ENCODE data around the gene IFIT5.
A peak's percentile ranks its signal among the peaks of the same experiment; 100 is the strongest.
"Not testable (repeated sequence)": the region's sequence is repeated elsewhere in the genome, so short reads cannot be mapped to it uniquely, and the experiment has no call there.

IFIT5 gene

GRCh38 chr10:89426230-89426868, 12.0 kb downstream of the IFIT5 start:
- peak; percentile 68 for DNase-seq (ENCODE audit: low read depth)
- no peak overlapping the region for H3K4me3 ChIP-seq (ENCODE audit: low read length)
- peak; percentile 92 for TF ChIP-seq CTCF (conservative IDR thresholded peaks at IDR 0.05; ENCODE audit: low read length)

- TF ChIP-seq CTCF (conservative IDR thresholded peaks at IDR 0.05; ENCODE audit: low read length) = no peak
These were observed 13.3 kb downstream of the IFIT5 start for GRCh38 chr10:89427629-89428028.

GRCh38 chr10:89428877-89429276, 14.5 kb downstream of the IFIT5 start:
- no peak for TF ChIP-seq CTCF (conservative IDR thresholded peaks at IDR 0.05; ENCODE audit: low read length)
- peak; percentile 36 for DNase-seq (ENCODE audit: low read depth)

More at GRCh38 chr10:89427629-89428028, 13.3 kb downstream of the IFIT5 start:
- no peak overlapping the region for H3K4me3 ChIP-seq (ENCODE audit: low read length)
- peak; percentile 81 for DNase-seq (ENCODE audit: low read depth)

GRCh38 chr10:89431977-89432376, 17.6 kb downstream of the IFIT5 start:
- no peak for TF ChIP-seq CTCF (conservative IDR thresholded peaks at IDR 0.05; ENCODE audit: low read length)
- DNase-seq (ENCODE audit: low read depth) = peak; percentile 62

More at GRCh38 chr10:89428877-89429276, 14.5 kb downstream of the IFIT5 start:
- H3K4me3 ChIP-seq (ENCODE audit: low read length) = no peak overlapping the region

GRCh38 chr10:89438525-89438924, 24.2 kb downstream of the IFIT5 start:
- TF ChIP-seq CTCF (conservative IDR thresholded peaks at IDR 0.05; ENCODE audit: low read length) = no peak
- no peak for DNase-seq (ENCODE audit: low read depth)

More at GRCh38 chr10:89431977-89432376, 17.6 kb downstream of the IFIT5 start:
- no peak overlapping the region for H3K4me3 ChIP-seq (ENCODE audit: low read length)

GRCh38 chr10:89440226-89441009, 26.1 kb downstream of the IFIT5 start:
- H3K4me3 ChIP-seq (ENCODE audit: low read length) = no peak overlapping the region
- no peak for DNase-seq (ENCODE audit: low read depth)
- no peak for TF ChIP-seq CTCF (conservative IDR thresholded peaks at IDR 0.05; ENCODE audit: low read length)

More at GRCh38 chr10:89438525-89438924, 24.2 kb downstream of the IFIT5 start:
- no peak overlapping the region for H3K4me3 ChIP-seq (ENCODE audit: low read length)

GRCh38 chr10:89442289-89442688, 27.9 kb downstream of the IFIT5 start:
- no peak for DNase-seq (ENCODE audit: low read depth)
- no peak for TF ChIP-seq CTCF (conservative IDR thresholded peaks at IDR 0.05; ENCODE audit: low read length)
- H3K4me3 ChIP-seq (ENCODE audit: low read length) = no peak overlapping the region

GRCh38 chr10:89444819-89445218, 30.5 kb downstream of the IFIT5 start:
- H3K4me3 ChIP-seq (ENCODE audit: low read length); DNase-seq (ENCODE audit: low read depth): not testable (repeated sequence)

Data from AG10803 (cell line).